Coronary artery (tissue), 2 donors: Measurements from ENCODE around the gene MTUS2.

Source experiments
- DNase-seq: peaks from one replicate; pipeline ENCODE4 v3.0.0-alpha.2; 2017; ENCODE audit warnings: low spot score
- H3K27ac ChIP-seq, 2 donors: fragments of 200-600 bp; sonication (generic); one replicate each; pipeline ENCODE4 v1.5.1; 2016 to 2019
- H3K4me3 ChIP-seq: fragments of 200-600 bp; sonication (generic); 2 replicates; pipeline ENCODE4 v1.5.1; 2016; ENCODE audit warnings: mild to moderate bottlenecking, moderate library complexity
- TF ChIP-seq, protein P1 (sequence below): fragments of 200-600 bp; sonication (generic); IDR thresholded peaks from one replicate; pipeline ENCODE4 v1.5.1; 2019; ENCODE audit warnings: antibody characterized with exemption

MTUS2 gene

DNA sequence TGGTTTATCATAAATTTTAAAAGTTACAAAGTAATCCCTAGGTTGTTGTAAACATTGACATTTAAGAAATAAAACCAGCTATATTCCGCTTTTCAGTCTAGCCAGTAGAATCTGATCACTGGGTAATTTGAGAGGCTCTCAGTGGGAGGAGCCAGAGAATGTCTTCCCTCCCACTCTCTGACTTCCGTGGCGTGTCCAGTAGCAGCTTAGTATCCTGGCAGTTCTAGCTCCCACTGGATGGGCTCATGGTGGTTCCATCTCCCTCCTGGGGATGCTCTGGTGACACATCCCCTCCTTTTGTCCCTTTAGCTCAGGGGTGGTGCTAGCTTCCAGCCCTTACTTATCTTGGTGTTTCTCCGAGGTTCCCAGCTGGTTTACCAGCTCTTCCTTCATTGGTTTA lies 34.5 kb downstream of the MTUS2 start:
- Histone ChIP-seq H3K27ac (no peak overlapping the region), H3K4me3 (no peak overlapping the region)
- TF ChIP-seq, protein P1, sequence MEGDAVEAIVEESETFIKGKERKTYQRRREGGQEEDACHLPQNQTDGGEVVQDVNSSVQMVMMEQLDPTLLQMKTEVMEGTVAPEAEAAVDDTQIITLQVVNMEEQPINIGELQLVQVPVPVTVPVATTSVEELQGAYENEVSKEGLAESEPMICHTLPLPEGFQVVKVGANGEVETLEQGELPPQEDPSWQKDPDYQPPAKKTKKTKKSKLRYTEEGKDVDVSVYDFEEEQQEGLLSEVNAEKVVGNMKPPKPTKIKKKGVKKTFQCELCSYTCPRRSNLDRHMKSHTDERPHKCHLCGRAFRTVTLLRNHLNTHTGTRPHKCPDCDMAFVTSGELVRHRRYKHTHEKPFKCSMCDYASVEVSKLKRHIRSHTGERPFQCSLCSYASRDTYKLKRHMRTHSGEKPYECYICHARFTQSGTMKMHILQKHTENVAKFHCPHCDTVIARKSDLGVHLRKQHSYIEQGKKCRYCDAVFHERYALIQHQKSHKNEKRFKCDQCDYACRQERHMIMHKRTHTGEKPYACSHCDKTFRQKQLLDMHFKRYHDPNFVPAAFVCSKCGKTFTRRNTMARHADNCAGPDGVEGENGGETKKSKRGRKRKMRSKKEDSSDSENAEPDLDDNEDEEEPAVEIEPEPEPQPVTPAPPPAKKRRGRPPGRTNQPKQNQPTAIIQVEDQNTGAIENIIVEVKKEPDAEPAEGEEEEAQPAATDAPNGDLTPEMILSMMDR: no peak
- DNase-seq: no peak

DNA sequence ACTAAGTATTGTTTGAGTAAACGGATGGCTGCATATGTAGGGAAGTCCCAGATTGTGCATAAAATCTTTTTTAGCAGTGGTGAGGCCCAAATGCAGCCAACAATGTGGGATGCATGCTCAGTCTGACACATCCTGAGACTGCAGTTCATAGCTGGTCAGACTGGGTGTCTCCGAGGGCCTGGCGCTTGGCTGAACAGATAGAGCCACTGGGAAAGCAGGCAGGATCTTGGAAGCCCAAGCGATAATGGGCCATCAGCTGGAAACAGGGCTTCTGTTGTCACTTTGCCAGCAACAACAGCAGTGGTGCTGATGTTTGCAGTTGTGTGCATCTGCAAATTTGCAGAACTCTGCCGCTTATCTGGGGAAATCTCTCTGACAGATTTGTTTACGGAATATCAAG lies 36.1 kb downstream of the MTUS2 start:
- Histone ChIP-seq H3K27ac (no peak overlapping the region), H3K4me3 (no peak overlapping the region)
- TF ChIP-seq, protein P1: no peak
- DNase-seq: no peak

DNA sequence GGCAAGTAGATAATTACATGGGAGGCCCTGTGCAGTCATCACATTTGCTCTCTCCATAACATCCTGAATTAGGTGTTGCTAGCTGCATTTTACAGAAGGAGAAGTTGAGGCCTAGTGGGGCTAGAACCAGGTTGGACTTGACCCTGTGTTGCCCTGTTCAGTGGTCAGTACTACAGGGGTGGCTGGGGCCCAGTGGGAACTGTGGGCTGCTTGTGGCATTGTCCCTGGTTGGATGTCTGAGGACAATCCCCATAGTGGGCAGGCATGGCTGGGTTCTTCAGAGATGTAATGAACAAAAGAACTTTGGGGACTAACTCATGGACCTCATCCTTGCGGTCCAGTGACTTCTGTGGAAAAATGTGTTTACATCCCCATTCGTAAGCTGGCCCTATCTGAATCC lies 38.9 kb downstream of the MTUS2 start:
- TF ChIP-seq, protein P1: no peak
- DNase-seq: no peak

GRCh38 chr13:28859717-28860116 lies 39.6 kb downstream of the MTUS2 start:
- Histone ChIP-seq H3K4me3 (no peak overlapping the region), H3K27ac (no peak overlapping the region)
- TF ChIP-seq, protein P1: no peak
- no peak for DNase-seq

More for the DNA sequence above, 38.9 kb downstream of the MTUS2 start:
- Histone ChIP-seq H3K27ac (no peak overlapping the region), H3K4me3 (no peak overlapping the region)

DNA sequence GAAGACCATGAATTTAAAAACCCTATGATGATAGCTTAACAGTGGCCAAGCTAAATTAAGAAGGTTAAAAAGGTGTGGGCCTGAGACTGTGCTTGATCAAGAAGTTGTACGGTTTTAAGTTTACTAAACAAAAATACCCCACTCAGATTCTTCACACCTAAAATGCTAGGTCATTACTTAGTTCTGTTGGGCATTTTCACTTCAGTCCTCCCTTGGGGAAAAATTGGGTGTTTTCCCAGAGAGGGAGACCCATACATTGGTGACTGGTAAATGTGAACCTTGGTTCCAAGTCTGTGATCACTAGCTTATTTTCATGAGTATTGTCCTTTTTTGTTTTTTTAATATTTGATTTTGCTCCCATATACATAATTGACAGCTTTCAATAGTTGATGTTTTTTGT lies 44.4 kb downstream of the MTUS2 start:
- no peak overlapping the region for H3K27ac ChIP-seq
- no peak for DNase-seq
- no peak overlapping the region for H3K4me3 ChIP-seq
- TF ChIP-seq, protein P1: no peak

DNA sequence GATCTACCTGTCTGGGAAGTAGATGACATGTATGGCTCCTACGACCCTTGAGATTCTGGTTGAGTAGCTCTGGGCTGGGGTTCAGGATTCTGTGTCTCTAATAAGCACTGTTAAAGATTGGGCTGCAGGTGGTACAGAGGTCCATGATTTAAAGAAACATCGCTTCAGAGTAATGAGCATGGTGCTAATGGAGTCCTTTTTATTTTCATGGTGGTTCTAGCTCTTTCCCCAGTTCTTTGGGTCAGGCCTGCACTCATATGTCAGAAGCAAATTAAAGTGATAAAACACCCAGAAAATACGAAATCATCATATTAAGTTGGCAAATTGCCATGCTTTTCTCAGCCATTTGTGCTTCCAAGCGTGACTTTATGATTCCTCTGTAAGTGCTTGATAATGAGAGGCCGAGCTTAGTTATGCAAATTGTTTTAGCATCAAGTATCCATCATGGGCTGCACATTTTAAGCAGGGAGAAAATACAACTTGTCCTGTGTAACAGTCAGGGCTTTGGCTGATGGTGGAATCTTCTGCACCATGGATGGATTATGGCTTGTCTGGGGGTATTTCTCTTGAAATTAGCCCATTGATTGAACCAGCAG lies 45.1 kb downstream of the MTUS2 start:
- no peak overlapping the region for H3K27ac ChIP-seq
- no peak overlapping the region for H3K4me3 ChIP-seq
- no peak for DNase-seq
- TF ChIP-seq, protein P1: no peak

GRCh38 chr13:28865951-28866350 lies 45.8 kb downstream of the MTUS2 start:
- Histone ChIP-seq H3K4me3 (no peak overlapping the region), H3K27ac (no peak overlapping the region)
- DNase-seq: no peak
- TF ChIP-seq, protein P1: no peak
